HG03135 (cell line): Measurements from ENCODE around the gene FAM120A.

Source experiments
- ATAC-seq: cut with Tn5 transposase; IDR thresholded peaks from one replicate; pipeline ENCODE4 v1.9.1; 2021; ENCODE audit warnings: mild to moderate bottlenecking, moderate library complexity; ENCODE audit not compliant: unreplicated experiment

Gene FAM120A

GRCh38 chr9:93575796-93576257 lies 124.3 kb downstream of the FAM120A start:
- no peak for ATAC-seq

GRCh38 chr9:93576258-93577077 lies 125.0 kb downstream of the FAM120A start, which contains the start of gene PHF2:
TSS of gene PHF2 (plus strand) at chr9:93576584. CDS start at chr9:93576774, 190 bp downstream.
- ATAC-seq = no peak

- no peak for ATAC-seq
Observed at GRCh38 chr9:93577078-93577974, 125.8 kb downstream of the FAM120A start.

GRCh38 chr9:93577975-93578682 lies 126.6 kb downstream of the FAM120A start:
- ATAC-seq = no peak

GRCh38 chr9:93578844-93579243 lies 127.4 kb downstream of the FAM120A start:
- no peak for ATAC-seq

GRCh38 chr9:93579711-93580516 lies 128.4 kb downstream of the FAM120A start:
- ATAC-seq = no peak

GRCh38 chr9:93580654-93581380 lies 129.3 kb downstream of the FAM120A start:
- ATAC-seq = no peak

- no peak for ATAC-seq
Observed at GRCh38 chr9:93582115-93582514, 130.6 kb downstream of the FAM120A start.

GRCh38 chr9:93582550-93582949 lies 131.1 kb downstream of the FAM120A start:
- ATAC-seq = no peak

- no peak for ATAC-seq
Observed at GRCh38 chr9:93585259-93585658, 133.8 kb downstream of the FAM120A start.

- no peak for ATAC-seq
Observed at GRCh38 chr9:93585695-93586094, 134.2 kb downstream of the FAM120A start.

- no peak for ATAC-seq
Observed at GRCh38 chr9:93586290-93587057, 135.0 kb downstream of the FAM120A start.

GRCh38 chr9:93587284-93587650 lies 135.8 kb downstream of the FAM120A start:
- ATAC-seq = no peak

- no peak for ATAC-seq
Observed at GRCh38 chr9:93587651-93588347, 136.3 kb downstream of the FAM120A start.

- no peak for ATAC-seq
Observed at GRCh38 chr9:93588641-93589609, 137.4 kb downstream of the FAM120A start.

GRCh38 chr9:93589688-93590087 lies 138.2 kb downstream of the FAM120A start:
- ATAC-seq = no peak

- no peak for ATAC-seq
Observed at GRCh38 chr9:93590609-93591234, 139.2 kb downstream of the FAM120A start.
